Measurements from ENCODE around the gene EXOC2.
"Not testable (repeated sequence)": the region's sequence is repeated elsewhere in the genome, so short reads cannot be mapped to it uniquely, and the experiment has no call there.

EXOC2 gene

GRCh38 chr6:706146-706545, 13.2 kb upstream of the EXOC2 start:
- no peaks in the 10 kb centered on the region for H3K36me3 ChIP-seq (ENCODE audit: insufficient read depth, low read length)
- no peak overlapping the region for H3K27ac ChIP-seq
- H3K4me3 ChIP-seq = no peak overlapping the region
- H3K9me3 ChIP-seq (ENCODE audit: low read depth, low read length) = no peaks in the 10 kb centered on the region
- no peak overlapping the region for H3K9ac ChIP-seq (ENCODE audit: insufficient read length)
- no peak for TF ChIP-seq FOXP2 (optimal IDR thresholded peaks at IDR 0.05; ENCODE audit: control extremely low read depth, extremely low read length, insufficient read depth)
- no peak for TF ChIP-seq EZH2 (IDR thresholded peaks at IDR 0.05)
- no peak for TF ChIP-seq POLR2AphosphoS5 (IDR thresholded peaks at IDR 0.05; ENCODE audit: borderline replicate concordance, low read depth, low read length)
- no peak for DNase-seq (ENCODE audit: low read depth, low spot score)

GRCh38 chr6:705047-705446, 12.1 kb upstream of the EXOC2 start:
- no peak for TF ChIP-seq EZH2 (IDR thresholded peaks at IDR 0.05)
- TF ChIP-seq POLR2AphosphoS5 (IDR thresholded peaks at IDR 0.05; ENCODE audit: borderline replicate concordance, low read depth, low read length) = no peak
- TF ChIP-seq FOXP2 (optimal IDR thresholded peaks at IDR 0.05; ENCODE audit: control extremely low read depth, extremely low read length, insufficient read depth) = no peak
- no peak overlapping the region for H3K9ac ChIP-seq (ENCODE audit: insufficient read length)
- DNase-seq (ENCODE audit: low read depth, low spot score) = no peak
- no peaks in the 10 kb centered on the region for H3K9me3 ChIP-seq (ENCODE audit: low read depth, low read length)
- no peak overlapping the region for H3K4me3 ChIP-seq
- no peaks in the 10 kb centered on the region for H3K36me3 ChIP-seq (ENCODE audit: insufficient read depth, low read length)
- no peak overlapping the region for H3K27ac ChIP-seq

- Histone ChIP-seq H3K36me3 (ENCODE audit: insufficient read depth, low read length) (no peaks in the 10 kb centered on the region), H3K4me3 (no peak overlapping the region), H3K27ac (no peak overlapping the region), H3K9me3 (ENCODE audit: low read depth, low read length) (no peaks in the 10 kb centered on the region), H3K9ac (ENCODE audit: insufficient read length) (no peak overlapping the region)
- TF ChIP-seq FOXP2 (optimal IDR thresholded peaks at IDR 0.05; ENCODE audit: control extremely low read depth, extremely low read length, insufficient read depth) (no peak), POLR2AphosphoS5 (IDR thresholded peaks at IDR 0.05; ENCODE audit: borderline replicate concordance, low read depth, low read length) (no peak), EZH2 (IDR thresholded peaks at IDR 0.05) (no peak)
- no peak for DNase-seq (ENCODE audit: low read depth, low spot score)
Measured at GRCh38 chr6:704046-704445, 11.1 kb upstream of the EXOC2 start.

- no peak overlapping the region for H3K27ac ChIP-seq
- TF ChIP-seq EZH2 (IDR thresholded peaks at IDR 0.05) (no peak), POLR2AphosphoS5 (IDR thresholded peaks at IDR 0.05; ENCODE audit: borderline replicate concordance, low read depth, low read length) (no peak), FOXP2 (optimal IDR thresholded peaks at IDR 0.05; ENCODE audit: control extremely low read depth, extremely low read length, insufficient read depth) (no peak)
- no peaks in the 10 kb centered on the region for H3K9me3 ChIP-seq (ENCODE audit: low read depth, low read length)
- no peak overlapping the region for H3K9ac ChIP-seq (ENCODE audit: insufficient read length)
- H3K4me3 ChIP-seq = no peak overlapping the region
- H3K36me3 ChIP-seq (ENCODE audit: insufficient read depth, low read length) = no peaks in the 10 kb centered on the region
- DNase-seq (ENCODE audit: low read depth, low spot score) = no peak
Measured at GRCh38 chr6:703552-703951, 10.6 kb upstream of the EXOC2 start.

GRCh38 chr6:701700-702479, 9.0 kb upstream of the EXOC2 start:
- Histone ChIP-seq H3K9ac (ENCODE audit: insufficient read length) (no peak overlapping the region), H3K4me3 (no peak overlapping the region), H3K36me3 (ENCODE audit: insufficient read depth, low read length) (no peaks in the 10 kb centered on the region), H3K27ac (no peak overlapping the region), H3K9me3 (ENCODE audit: low read depth, low read length) (no peaks in the 10 kb centered on the region)
- DNase-seq (ENCODE audit: low read depth, low spot score) = no peak
- TF ChIP-seq POLR2AphosphoS5 (IDR thresholded peaks at IDR 0.05; ENCODE audit: borderline replicate concordance, low read depth, low read length) (no peak), FOXP2 (optimal IDR thresholded peaks at IDR 0.05; ENCODE audit: control extremely low read depth, extremely low read length, insufficient read depth) (no peak)

GRCh38 chr6:701215-701614, 8.3 kb upstream of the EXOC2 start:
- Histone ChIP-seq H3K4me3 (no peak overlapping the region), H3K27ac (no peak overlapping the region), H3K9me3 (ENCODE audit: low read depth, low read length) (no peaks in the 10 kb centered on the region), H3K36me3 (ENCODE audit: insufficient read depth, low read length) (no peaks in the 10 kb centered on the region), H3K9ac (ENCODE audit: insufficient read length) (no peak overlapping the region)
- TF ChIP-seq EZH2 (IDR thresholded peaks at IDR 0.05) = no peak
- TF ChIP-seq FOXP2 (optimal IDR thresholded peaks at IDR 0.05; ENCODE audit: control extremely low read depth, extremely low read length, insufficient read depth) = no peak
- TF ChIP-seq POLR2AphosphoS5 (IDR thresholded peaks at IDR 0.05; ENCODE audit: borderline replicate concordance, low read depth, low read length) = no peak
- no peak for DNase-seq (ENCODE audit: low read depth, low spot score)

GRCh38 chr6:700490-700889, 7.6 kb upstream of the EXOC2 start:
- DNase-seq (ENCODE audit: low read depth, low spot score) = no peak
- Histone ChIP-seq H3K4me3 (no peak overlapping the region), H3K9me3 (ENCODE audit: low read depth, low read length) (no peaks in the 10 kb centered on the region), H3K27ac (no peak overlapping the region), H3K36me3 (ENCODE audit: insufficient read depth, low read length) (no peaks in the 10 kb centered on the region), H3K9ac (ENCODE audit: insufficient read length) (no peak overlapping the region)
- TF ChIP-seq EZH2 (IDR thresholded peaks at IDR 0.05) (no peak), POLR2AphosphoS5 (IDR thresholded peaks at IDR 0.05; ENCODE audit: borderline replicate concordance, low read depth, low read length) (no peak), FOXP2 (optimal IDR thresholded peaks at IDR 0.05; ENCODE audit: control extremely low read depth, extremely low read length, insufficient read depth) (no peak)

- H3K27ac ChIP-seq = no peak overlapping the region
Measured at GRCh38 chr6:699319-699718, 6.4 kb upstream of the EXOC2 start.

GRCh38 chr6:694431-695126, 1.6 kb upstream of the EXOC2 start:
- H3K9me3 ChIP-seq (ENCODE audit: low read depth, low read length); H3K9ac ChIP-seq (ENCODE audit: insufficient read length): not testable (repeated sequence)

More at GRCh38 chr6:699319-699718, 6.4 kb upstream of the EXOC2 start:
- Histone ChIP-seq H3K9me3 (ENCODE audit: low read depth, low read length) (no peaks in the 10 kb centered on the region), H3K9ac (ENCODE audit: insufficient read length) (no peak overlapping the region), H3K36me3 (ENCODE audit: insufficient read depth, low read length) (no peaks in the 10 kb centered on the region), H3K4me3 (no peak overlapping the region)
- TF ChIP-seq FOXP2 (optimal IDR thresholded peaks at IDR 0.05; ENCODE audit: control extremely low read depth, extremely low read length, insufficient read depth) = no peak
- no peak for TF ChIP-seq EZH2 (IDR thresholded peaks at IDR 0.05)
- no peak for TF ChIP-seq POLR2AphosphoS5 (IDR thresholded peaks at IDR 0.05; ENCODE audit: borderline replicate concordance, low read depth, low read length)
- no peak for DNase-seq (ENCODE audit: low read depth, low spot score)

More at GRCh38 chr6:694431-695126, 1.6 kb upstream of the EXOC2 start:
- not testable (repeated sequence) for DNase-seq (ENCODE audit: low read depth, low spot score); H3K27ac ChIP-seq; H3K36me3 ChIP-seq (ENCODE audit: insufficient read depth, low read length); H3K4me3 ChIP-seq

Data from SK-N-MC (cell line).